ENCODE results near the gene SERTAD2.

SERTAD2 gene, protein sequence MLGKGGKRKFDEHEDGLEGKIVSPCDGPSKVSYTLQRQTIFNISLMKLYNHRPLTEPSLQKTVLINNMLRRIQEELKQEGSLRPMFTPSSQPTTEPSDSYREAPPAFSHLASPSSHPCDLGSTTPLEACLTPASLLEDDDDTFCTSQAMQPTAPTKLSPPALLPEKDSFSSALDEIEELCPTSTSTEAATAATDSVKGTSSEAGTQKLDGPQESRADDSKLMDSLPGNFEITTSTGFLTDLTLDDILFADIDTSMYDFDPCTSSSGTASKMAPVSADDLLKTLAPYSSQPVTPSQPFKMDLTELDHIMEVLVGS

DNA sequence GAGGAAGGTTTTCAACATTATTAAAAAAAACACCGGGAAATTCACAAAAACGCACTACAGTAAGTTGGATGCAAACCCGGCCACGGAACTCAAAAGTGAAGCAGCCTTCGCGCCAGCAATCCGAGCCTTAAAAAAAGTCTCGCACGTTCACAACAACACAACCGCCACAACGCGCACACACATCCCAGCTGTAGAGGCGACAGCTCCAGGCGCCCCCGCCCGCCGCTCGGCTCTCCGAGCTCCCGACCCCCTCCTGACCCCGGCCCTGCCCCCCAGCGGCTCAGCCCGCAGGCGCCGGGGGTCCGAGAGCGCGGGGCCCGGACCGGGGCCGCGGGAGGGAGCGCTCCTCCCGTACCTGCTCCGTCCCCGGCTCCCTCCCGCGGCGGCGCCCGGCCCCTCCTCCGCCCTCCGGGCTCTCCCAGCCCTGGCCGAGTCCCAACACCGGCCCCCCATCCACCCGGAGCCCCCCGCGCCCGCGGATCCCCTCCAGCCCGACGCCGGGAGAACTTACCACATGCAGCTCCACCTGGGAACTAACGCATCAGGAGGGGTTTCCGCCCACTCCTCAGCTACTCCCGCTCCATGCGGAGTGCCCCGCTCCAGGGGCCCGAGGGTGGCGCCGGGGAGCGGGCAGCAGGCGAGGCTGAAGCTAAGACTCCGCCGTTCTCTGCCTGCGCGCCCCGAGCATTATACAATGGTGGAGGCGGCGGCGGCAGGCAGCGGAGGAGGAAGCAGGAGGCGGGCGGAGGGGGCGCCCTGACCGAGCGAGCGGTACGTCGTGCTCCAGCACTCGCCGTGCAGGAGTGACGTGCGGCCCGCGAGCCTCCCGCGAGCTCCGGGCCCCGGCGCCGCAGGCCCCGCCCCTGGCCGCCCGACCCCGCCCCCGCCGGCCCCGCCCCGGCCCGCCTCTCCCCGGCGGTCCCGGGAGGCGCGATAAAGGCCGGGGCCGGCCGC lies at the start of gene SERTAD2:
SERTAD2 (minus strand) TSS at position 805 of the 954 bp plus-strand sequence. CDS start 17,042 bp downstream, outside the sequence.
- peak in 13 of 14 donors; percentile 36 to 91 (median 81) for DNase-seq

DNA sequence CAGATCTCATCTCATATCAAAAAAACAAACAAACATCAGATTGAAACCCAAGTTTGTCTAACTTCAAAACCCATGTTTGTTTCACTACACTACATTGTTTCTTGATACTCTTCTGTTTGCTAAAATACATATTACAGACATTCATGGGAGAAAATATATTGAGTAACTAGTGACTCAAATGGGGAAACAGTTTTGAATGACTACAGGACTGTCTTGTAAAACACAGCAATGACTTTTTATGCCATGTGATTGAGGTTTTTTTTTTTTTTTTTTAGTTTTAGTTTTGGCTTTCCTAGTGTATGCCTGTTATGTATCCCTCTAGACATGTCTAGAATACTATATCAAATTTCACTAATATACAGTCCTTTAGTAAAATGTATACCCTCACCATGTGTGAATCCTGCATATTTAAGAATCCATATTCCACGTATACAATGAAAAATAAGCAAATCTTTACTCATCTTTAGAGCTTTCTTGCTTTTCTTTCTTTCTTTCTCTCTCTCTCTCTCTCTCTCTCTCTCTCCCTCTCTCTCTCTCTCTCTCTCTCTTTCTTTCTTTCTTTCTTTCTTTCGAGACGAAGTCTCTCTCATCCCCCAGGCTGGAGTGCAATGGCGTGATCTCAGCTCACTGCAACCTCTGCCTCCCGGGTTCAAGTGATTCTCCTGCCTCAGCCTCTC lies 46.6 kb upstream of the SERTAD2 start:
- DNase-seq: no peak

DNA sequence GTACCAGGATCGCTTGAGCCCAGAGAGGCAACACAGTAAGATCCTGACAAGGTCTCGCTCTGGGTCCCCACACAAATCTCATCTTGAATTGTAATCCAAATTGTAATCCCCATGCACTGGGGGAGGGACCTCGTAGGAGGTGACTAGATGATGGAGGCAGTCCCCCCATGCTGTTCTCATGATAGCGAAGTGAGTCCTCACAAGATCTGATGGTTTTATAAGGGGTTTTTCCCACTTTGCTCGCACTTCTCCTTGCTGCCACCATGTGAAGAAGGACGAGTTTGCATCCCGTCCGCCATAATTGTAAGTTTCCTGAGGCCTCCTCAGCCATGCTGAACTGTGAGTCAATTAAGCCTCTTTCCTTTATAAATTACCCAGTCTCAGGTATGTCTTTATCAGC lies 46.0 kb upstream of the SERTAD2 start:
- no peak for DNase-seq

DNA sequence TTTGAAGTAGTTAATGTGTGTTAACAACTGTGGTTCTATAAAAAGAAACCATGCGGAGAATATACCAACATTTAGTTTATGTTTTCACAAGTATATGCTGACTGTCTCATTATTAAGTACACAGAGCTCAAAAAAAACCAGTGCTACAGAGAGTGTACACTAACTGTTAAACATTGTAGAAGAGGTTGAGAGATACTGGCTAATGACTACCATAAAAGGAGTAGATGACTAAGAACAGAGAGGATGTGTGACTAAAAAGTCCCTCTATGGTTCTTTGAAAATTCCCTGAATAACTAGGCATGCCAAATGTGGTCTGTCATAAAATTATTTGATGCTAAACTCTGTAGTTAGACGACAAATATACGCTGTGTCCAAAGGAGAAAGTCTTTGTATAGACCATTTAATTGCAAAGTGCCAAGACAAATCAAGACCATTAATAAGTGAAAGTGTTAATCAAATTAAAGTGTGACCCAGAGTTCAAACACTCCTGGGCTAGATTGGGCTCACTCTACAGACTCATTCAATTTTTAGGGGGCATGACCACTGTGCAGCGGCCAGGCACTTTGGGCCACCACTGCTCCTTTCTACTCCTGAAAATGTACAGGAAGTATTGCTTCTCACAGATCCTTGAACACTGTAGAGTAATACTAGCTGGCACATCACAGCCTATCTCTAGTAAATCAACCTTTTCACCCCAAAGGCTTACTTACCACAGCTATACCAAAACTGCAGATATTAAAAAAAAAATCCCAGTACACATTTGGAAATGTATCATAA lies 45.1 kb upstream of the SERTAD2 start:
- no peak for DNase-seq

DNA sequence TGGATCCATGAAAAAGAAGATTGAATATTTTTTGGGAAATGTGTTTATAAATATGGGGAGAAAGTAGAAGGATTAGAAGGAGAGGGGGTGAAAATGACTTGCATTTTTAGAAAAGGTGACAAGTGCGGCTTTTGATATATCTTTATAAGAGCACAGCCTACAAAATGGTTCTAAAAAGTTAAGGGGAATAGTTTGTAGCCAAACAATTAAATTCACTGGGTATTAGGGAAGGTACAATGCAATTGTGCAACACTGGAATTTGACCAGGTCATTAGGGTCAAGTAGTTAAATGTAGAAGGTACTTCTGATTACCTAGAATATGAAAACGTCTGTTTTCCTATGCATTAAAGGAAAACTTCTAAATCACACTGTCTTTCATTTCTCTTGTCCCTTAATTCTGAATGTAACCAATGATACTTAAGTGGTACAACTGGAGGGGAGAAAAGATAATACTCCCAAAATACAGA lies 44.5 kb upstream of the SERTAD2 start:
- no peak for DNase-seq

DNA sequence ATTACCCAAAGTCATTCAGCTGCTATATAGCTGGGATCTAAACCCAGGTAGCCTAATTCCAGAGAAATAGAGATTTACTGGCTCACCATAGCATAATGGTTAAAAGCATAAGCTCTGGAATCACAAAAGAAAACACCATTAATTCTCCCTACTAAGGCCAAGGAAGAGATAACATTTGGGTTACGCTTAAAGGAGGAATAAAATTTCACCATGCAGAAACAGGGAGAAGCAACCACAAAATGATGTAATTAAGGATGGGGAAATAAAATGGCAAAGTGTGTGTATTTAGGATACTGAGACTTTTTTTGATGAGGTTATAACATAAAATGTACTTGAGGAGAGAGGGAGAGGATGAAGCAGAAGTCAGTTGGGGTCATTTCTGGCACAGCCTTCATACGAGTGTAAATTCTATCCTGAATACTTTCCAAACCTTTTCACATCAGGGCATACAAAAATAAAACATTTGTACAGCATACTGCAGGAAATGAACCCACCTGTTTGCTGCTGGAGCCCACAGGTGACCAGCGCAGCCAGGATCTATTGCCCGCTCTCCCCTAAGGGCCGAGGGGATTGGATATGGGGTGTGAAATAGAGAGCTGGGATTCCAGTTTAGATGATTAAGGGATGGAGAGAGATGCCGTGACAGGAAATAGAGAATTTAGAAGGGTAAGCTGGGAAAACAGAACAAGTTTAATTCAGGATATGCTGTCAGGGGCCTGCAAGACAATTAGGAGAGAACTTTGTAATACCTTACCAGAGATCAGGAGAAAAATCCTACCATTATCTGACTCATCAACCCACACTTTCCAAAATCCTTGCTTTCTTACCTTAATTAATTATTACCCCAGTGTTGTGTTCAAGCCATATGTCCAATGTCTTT lies 43.8 kb upstream of the SERTAD2 start:
- DNase-seq: no peak

DNA sequence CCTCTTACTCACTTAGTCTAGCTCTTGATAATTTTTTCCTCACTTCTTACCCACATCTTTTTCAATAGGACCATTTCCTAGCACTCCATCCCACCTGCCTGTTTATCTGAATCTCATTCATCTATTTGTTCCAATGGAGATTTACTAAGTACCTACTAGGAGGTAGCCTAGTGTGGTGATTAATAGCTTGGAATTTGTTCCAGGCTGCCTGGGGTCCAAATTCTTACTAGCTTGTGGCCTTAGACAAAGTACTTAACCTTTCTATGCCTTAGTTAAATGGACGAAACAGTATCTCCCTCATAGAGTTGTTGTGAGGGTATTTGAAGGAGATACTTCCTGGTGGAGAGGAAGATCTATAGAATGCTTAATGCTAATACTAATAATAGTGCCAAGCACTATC lies 42.9 kb upstream of the SERTAD2 start:
- no peak for DNase-seq

DNA sequence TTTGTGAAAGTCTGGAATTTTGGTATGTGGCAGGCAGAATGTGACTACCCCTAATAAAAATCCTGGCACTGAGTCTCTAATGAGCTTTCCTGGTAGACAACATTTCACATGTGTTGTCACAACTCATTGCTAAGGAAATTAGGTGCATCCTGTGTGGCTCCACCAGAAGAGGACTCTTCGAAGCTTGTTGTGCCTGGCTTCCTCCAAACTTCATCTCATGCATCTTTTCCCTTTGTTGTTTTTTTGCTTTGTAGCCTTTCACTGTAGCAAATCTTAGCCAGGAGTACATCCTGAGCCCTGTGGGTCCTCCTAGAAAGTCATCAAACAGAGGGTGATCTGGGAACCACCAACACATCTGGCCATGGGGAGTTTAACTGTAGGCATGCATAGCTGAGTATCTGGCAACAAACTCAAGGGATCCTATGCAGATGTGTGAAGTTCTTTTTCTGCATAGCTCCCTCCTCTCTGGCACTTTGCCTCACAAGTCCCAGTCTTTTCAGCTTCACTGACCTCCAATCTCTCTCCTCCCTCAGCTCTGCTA lies 42.1 kb upstream of the SERTAD2 start:
- no peak for DNase-seq

DNA sequence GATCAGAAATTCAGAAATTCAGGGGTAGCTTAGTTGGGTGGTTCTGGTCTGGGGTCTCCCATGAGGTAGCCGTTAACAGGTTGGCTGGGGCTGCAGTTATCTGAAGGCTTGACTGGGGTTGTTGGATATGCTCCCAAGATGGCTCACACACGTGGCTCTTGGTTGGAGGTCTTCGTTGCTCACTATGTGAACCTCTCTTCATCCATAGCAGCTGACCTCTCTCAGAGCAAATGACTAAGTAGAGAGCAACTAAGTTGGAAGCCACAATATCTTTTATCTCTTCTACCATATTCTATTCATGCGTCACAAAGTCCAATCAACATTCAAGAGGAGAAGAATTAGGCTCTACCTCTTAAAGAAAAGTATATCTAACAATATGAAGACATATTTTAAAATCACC lies 38.7 kb upstream of the SERTAD2 start:
- DNase-seq: no peak

DNA sequence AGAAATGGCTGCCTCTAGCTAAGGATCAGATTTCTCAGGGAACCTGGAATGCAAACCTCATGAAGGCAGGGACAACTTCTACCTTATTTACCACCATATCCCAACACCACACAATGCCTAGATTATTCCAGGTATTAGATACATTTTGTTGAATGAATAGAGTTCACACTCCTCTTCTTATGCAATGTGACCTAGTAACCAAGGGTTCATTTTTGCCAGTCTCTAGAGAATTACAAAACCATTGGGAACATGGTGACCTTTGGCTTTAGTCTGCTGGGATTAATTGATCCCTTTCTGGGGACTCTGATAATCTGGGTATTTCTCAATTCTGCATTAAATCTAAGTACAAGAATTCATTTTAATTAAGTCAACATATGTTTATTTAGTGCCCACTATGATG lies 35.2 kb upstream of the SERTAD2 start:
- DNase-seq: no peak

DNA sequence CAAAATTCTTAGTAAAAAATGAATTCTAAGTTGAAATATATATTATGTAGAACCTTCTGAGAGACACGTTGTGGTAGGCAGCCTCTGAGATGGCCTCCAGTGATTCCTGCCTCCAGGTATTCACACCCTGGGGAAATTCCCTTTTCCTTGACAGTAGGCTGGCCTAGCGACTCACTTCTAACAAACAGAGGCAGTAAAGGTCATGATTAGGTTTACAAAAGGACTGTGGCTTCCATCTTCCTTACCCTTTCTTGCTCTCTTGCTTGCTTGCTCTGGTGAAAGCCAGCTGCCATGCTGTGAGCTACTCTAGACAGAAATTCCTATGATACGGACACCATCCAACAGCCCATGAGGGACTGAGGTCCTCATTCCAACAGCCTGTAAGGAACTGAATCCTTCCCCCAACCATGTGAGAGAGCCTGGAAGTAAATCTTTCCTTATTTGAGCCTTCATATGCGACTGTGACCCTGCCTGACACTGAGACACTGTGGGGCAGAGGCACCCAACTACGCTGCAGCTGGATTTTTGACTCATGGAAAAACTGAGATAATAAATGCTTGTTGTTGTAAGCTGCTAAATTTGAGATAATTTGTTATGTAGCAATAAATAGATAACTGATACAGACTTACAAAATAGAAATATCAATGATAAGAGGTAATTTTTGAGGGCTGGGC lies 32.7 kb upstream of the SERTAD2 start:
- no peak for DNase-seq

DNA sequence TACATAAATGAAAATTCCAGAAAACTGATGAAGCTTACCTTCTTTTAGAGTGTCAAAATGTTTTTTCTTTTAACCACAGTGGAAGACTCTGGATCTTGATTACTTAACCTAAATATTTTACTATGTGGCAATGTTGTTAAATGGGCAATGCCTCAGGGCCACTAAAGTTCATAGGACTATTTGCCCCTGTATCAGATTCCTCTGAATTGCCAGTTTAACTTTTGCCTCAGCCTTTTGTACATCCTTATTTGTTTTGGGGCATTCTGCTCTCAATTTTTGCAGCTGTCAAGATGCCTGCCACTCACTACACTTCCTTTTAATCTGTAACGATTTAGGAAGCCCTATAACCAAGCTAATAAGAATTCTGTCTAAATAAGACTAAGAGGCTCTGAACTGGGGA lies 31.7 kb upstream of the SERTAD2 start:
- no peak for DNase-seq

DNA sequence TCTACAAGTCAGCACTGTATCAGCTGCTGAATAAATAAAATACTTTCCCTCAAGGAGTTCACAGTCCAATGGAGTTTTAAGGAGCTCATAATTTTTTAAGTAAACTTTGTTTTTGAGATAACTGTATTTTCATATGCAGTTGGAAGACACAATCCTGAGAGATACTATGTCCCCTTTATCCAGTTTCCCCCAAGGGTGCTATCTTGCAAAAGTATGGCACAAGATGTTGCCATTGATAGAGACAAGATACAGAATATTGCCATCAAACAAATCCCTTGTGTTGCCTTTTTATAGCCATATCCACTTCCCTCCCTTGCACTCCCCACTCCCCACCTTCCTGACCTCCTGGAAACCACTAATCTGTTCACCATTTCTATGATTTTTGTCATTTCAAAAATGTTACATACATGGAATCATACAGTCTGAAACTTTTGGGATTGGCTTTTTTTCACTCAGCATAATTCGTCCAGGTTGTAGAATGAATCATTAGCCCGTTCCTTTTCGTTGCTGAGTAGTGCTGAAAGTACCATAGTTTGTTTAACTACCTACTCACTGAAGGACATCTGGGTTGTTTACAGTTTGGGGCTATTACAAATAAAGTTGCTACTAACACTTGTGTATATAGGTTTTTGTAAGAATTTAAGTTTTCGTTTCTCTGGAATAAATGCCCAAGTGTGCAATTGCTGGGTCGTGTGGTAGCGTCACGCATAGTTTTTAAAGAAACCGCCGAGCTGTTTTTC lies 30.2 kb upstream of the SERTAD2 start:
- DNase-seq: no peak

DNA sequence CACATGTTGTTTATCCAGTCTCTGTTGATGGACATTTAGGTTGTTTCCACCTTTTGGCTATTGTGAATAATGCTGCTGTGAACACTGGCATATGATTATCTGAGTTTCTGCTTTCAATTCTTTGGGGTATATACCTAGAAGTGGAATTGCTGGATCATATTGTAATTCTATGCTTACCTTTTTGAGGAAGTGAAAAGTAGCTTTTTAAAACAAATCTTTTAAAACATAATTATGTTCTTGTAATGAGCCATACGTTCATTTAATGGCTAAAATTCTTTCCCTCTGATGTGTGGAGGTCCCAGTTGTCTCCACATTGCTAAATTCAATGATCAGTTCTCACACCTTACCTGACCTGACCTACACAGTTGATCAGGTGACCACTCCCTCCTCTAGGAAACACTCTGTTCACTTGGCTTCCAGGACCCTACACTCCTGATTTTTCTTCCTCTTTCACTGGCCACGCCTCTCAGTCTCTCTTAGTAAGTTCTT lies 27.8 kb upstream of the SERTAD2 start:
- no peak for DNase-seq

DNA sequence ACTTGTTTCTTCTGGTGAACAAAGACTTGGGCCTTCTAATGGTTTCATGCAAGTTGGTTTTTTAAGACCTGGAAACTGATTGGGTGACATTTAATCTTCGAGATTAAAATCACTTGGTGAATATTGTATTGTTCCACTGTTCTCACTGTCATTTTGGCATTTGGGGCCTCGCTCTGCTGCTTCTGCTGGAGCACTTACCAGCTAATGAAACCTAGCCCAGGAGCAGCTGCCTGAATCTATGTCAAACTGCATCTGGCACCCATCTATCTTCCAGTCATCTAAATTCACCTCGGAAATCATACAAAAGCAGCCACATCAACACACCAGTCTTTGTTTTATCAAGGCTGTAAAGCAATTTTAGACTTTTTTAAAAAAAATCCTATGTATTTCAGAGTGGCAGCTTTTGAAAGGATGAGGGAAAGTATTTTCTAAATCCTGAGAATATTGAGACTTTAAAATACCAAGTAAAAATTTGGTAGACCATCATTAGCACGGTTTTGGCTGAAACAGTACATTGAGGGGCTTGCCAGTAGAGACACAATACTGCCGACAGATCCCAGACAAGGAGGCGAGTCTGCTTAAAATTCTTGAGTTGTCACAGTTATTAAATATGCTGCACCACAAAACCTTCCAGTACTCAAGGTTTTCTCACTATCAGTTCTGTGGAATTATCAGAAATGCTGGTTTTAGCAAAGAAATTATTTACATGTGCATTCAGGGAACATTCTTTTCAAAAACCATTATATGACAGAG lies 26.1 kb upstream of the SERTAD2 start:
- no peak for DNase-seq

DNA sequence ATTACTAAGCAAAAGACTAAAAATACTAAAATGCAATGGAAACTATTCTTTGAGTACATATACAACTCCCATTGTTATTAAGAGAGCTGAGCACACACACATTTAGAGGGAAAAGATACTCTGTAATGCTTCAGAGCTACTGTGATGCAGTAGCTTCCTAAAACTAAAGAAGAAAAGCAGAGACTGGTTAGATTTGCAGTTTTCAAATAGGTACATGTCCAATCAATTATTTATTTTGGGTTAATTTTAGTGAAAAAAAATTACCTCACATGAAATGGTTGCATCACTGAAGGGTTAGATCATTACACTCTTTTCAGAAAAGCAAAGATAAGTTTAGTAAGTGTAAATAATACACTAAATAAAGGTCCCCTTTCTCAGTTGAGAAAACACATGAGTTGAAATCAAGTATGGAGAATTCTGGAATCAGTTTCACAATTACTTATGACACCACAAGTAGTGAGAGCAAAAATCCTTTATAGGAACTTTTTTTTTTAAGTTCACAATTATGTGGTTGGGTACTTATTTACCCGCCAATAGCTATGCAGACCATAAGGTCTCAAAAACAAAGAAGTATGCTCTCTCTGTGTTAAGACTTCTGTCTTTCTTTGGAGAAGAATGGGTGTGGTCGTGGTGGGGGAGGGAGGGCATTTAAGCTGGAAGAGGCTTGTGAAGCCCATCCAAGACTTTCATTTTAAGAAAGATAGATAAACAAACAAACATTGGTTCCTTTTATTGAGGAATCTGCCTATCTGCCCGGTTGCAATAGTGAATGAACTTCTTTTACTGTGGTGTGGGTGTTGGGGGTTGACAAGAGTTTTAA lies 25.3 kb upstream of the SERTAD2 start:
- DNase-seq: no peak

DNA sequence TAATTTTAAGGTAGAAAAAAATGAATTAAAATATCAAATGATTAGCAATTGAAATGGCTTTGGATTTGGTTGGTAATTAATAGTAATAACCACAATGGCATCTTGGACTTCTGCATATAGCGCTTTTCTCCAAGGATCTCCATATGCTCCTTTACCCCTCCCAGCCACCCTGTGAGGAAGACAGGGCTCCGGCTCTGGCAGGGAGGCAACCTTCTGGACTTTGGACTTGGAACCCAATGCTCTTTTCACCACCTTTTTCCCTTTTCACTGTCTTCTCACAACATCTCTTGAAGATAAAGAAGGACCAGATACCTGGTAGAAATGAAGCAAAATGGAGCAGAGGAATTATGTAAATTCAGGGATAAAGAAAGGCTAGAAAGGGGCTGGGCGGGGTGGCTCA lies 23.8 kb upstream of the SERTAD2 start:
- no peak for DNase-seq

DNA sequence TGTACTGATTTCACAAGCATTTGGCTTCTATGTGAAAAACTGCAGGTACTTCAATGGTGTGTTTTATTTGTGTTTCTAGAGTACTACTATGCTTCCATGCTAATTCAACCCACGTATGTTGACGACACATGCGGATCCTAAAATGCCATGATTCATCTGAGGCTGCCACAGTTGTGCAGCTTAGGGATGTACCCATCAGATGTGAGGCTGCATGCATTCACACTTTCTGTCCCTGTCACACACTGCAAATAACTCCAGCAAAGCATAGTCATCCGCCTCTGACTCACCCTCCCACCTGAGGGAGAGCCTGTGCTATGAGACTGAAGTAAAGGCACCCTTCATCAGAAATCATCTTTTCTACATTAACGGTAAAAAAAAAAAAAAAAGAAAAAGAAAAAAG lies 22.1 kb upstream of the SERTAD2 start:
- no peak for DNase-seq

Measured in C1 segment of cervical spinal cord (tissue), 14 donors.